SK-N-SH (cell line): ENCODE data around the gene RELN. TPM values are rescaled to one million over a fixed set of nuclear protein-coding genes. Genes with fewer than 3 reads are reported as not detected.

Experiments
- CTCF ChIA-PET: fragments of 300-600, 350-600 bp; formaldehyde crosslinking; extraction: SDS; loops from one replicate; lab custom pipeline; 2021; lab: Yijun Ruan, JAX
- POLR2A ChIA-PET: fragments of 350-600 bp; sonication (Branson Sonifier 250); formaldehyde crosslinking; extraction: SDS; loops from one replicate; lab custom pipeline; 2020; ENCODE audit warnings: antibody characterized with exemption, inconsistent platforms; lab: Yijun Ruan, JAX
- DNase-seq: peaks from one replicate; pipeline ENCODE4 v3.0.0; 2012
- H2AFZ ChIP-seq: fragments of 200-600 bp; sonication (generic); 2 replicates; pipeline ENCODE4 v1.8.1; 2016; ENCODE audit warnings: antibody characterized with exemption, mild to moderate bottlenecking, low read depth
- H3F3A ChIP-seq: fragments of 200-600 bp; sonication (generic); replicated peaks from 2 replicates; pipeline ENCODE3; 2016; ENCODE audit warnings: antibody characterized with exemption, mild to moderate bottlenecking; ENCODE audit not compliant: insufficient read depth
- H3K27ac ChIP-seq, 2 experiments: fragments of 200-500 bp in 1 of 2; fragments of 200-600 bp in 1 of 2; sonication (Bioruptor generic) in 1 of 2; sonication (generic), shearing (Covaris generic) in 1 of 2; 2 replicates each; pipeline versions ENCODE4 v1.5.1 to v1.6.1; 2014 to 2016; ENCODE audit warnings: low read depth in 2 of 2, inconsistent platforms in 1 of 2, low read length in 1 of 2, mild to moderate bottlenecking in 1 of 2, mixed read lengths in 1 of 2
- H3K27me3 ChIP-seq: fragments of 200-600 bp; sonication (generic), shearing (Covaris generic); 2 replicates; pipeline ENCODE4 v1.6.1; 2016; ENCODE audit warnings: mixed run types; ENCODE audit not compliant: insufficient read depth
- H3K36me3 ChIP-seq, 2 experiments: fragments of 200-500 bp in 1 of 2; fragments of 200-600 bp in 1 of 2; sonication (Bioruptor generic) in 1 of 2; sonication (generic) in 1 of 2; replicated peaks in 1 of 2; 2 replicates each; pipeline versions ENCODE3 to v1.5.1; 2014 to 2016; ENCODE audit warnings: low read length in 1 of 2, mild to moderate bottlenecking in 1 of 2; ENCODE audit not compliant: insufficient read depth in 2 of 2, control insufficient read depth in 1 of 2
- H3K4me1 ChIP-seq, 2 experiments: fragments of 200-500 bp in 1 of 2; fragments of 200-600 bp in 1 of 2; sonication (Bioruptor generic) in 1 of 2; sonication (generic), shearing (Covaris generic) in 1 of 2; 2 replicates each; pipeline versions ENCODE4 v1.5.1 to v1.6.1; 2014 to 2016; ENCODE audit warnings: low read depth in 1 of 2, low read length in 1 of 2, mixed run types in 1 of 2; ENCODE audit not compliant: insufficient read depth in 2 of 2, control insufficient read depth in 1 of 2
- H3K4me2 ChIP-seq: fragments of 200-600 bp; sonication (generic), shearing (Covaris generic); 2 replicates; pipeline ENCODE4 v1.6.1; 2017; ENCODE audit warnings: mixed run types
- H3K4me3 ChIP-seq, 2 experiments: fragments of 200-500 bp in 1 of 2; fragments of 200-600 bp in 1 of 2; sonication (Bioruptor generic) in 1 of 2; sonication (generic), shearing (Covaris generic) in 1 of 2; 2 replicates each; pipeline versions ENCODE4 v1.5.1 to v1.8.1; 2014 to 2016; ENCODE audit warnings: low read depth in 2 of 2, inconsistent platforms in 1 of 2, low read length in 1 of 2, mild to moderate bottlenecking in 1 of 2, mixed read lengths in 1 of 2, moderate library complexity in 1 of 2
- H3K79me2 ChIP-seq: fragments of 200-600 bp; sonication (generic); 2 replicates; pipeline ENCODE4 v1.8.1; 2017; ENCODE audit warnings: mild to moderate bottlenecking; ENCODE audit not compliant: insufficient read depth
- H3K9ac ChIP-seq: fragments of 200-600 bp; sonication (generic); 2 replicates; pipeline ENCODE4 v1.6.1; 2017; ENCODE audit warnings: mixed run types
- H3K9me2 ChIP-seq: fragments of 200-600 bp; sonication (generic); 2 replicates; pipeline ENCODE4 v1.6.1; 2017; ENCODE audit warnings: mixed run types
- H3K9me3 ChIP-seq: fragments of 200-600 bp; sonication (generic); 2 replicates; pipeline ENCODE4 v1.6.1; 2017; ENCODE audit warnings: mixed run types, mild to moderate bottlenecking, moderate library complexity
- H4K20me1 ChIP-seq: fragments of 200-600 bp; sonication (generic); 2 replicates; pipeline ENCODE4 v1.6.1; 2017; ENCODE audit warnings: mild to moderate bottlenecking, mixed run types; ENCODE audit not compliant: insufficient read depth
- CTCF ChIP-seq: fragments of 200-600 bp; sonication (generic); IDR thresholded peaks from 2 replicates; pipeline ENCODE4 v1.6.1; 2017; ENCODE audit warnings: antibody characterized with exemption, mild to moderate bottlenecking, moderate library complexity
- FOXM1 ChIP-seq: IDR thresholded peaks from 2 replicates; pipeline ENCODE4 v1.4.0; 2012; ENCODE audit warnings: low read depth, mild to moderate bottlenecking
- GATA2 ChIP-seq: sonication (generic); formaldehyde crosslinking; IDR thresholded peaks from 2 replicates; pipeline ENCODE4 v1.5.0; 2020; ENCODE audit warnings: mild to moderate bottlenecking, missing genetic modification reagents
- MEF2A ChIP-seq: IDR thresholded peaks from 2 replicates; pipeline ENCODE4 v1.4.0; 2012; ENCODE audit warnings: low read depth, borderline replicate concordance
- NFIC ChIP-seq: IDR thresholded peaks from 2 replicates; pipeline ENCODE4 v1.4.0; 2012; ENCODE audit warnings: borderline replicate concordance
- PBX3 ChIP-seq: IDR thresholded peaks from 2 replicates; pipeline ENCODE4; 2012
- POLR2AphosphoS5 ChIP-seq: IDR thresholded peaks from 2 replicates; pipeline ENCODE4 v1.6.1; 2012; ENCODE audit warnings: low read depth, low read length
- RFX5 ChIP-seq: IDR thresholded peaks from 2 replicates; pipeline ENCODE4 v1.6.1; 2012; ENCODE audit warnings: mild to moderate bottlenecking, improper control_type of control experiment, low read length
- RXRA ChIP-seq: IDR thresholded peaks from 2 replicates; pipeline ENCODE4 v1.4.0; 2012; ENCODE audit warnings: low read depth, mild to moderate bottlenecking, borderline replicate concordance
- TEAD4 ChIP-seq: IDR thresholded peaks from 2 replicates; pipeline ENCODE4 v1.4.0; 2012; ENCODE audit warnings: mild to moderate bottlenecking, borderline replicate concordance; ENCODE audit not compliant: insufficient read depth
- YY1 ChIP-seq: IDR thresholded peaks from 2 replicates; pipeline ENCODE4 v1.4.0; 2012; ENCODE audit warnings: low read depth, mild to moderate bottlenecking
- WGBS: methylation state at CpG from one replicate; pipeline ENCODE4 v1.1.6; 2017; ENCODE audit warnings: low lambda C conversion rate; 5-methylcytosine and 5-hydroxymethylcytosine counted together
- polyA plus RNA-seq, 3 experiments: library from polyadenylated mRNA; depleted of rRNA; stranded (reverse); fragments of >200 nt; gene quantifications; 2 replicates each; pipeline ENCODE4 v1.2.3, GENCODE V29; 2012
- TF ChIP-seq, protein P1 (sequence below): IDR thresholded peaks from 2 replicates; pipeline ENCODE4 v1.4.0; 2012; ENCODE audit warnings: low read depth, borderline replicate concordance

Gene RELN
- polyA plus RNA-seq, 1 of the 3 experiments (the other 2 are of a cell fraction) = 0.02 TPM

DNA sequence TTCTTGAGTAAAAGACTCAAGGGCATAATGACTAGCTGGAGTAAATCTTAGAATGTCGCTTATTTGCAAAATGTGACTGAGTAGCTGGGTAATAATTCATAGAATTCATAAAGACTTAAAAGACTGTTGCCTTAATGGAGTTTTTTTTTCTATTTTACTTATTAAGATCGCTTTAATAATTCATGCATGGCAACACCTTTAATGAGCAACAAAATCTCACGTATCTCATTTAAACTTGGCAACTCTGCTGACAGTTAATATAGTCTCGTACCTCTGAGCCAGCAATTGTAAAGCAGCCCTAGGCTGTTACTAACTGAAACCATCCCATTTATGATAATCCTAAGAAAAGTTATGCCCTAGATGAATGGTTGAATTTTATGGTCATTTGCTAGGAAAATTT, 455.7 kb downstream of the RELN start (continued):
- TF ChIP-seq CTCF = no peak

DNA sequence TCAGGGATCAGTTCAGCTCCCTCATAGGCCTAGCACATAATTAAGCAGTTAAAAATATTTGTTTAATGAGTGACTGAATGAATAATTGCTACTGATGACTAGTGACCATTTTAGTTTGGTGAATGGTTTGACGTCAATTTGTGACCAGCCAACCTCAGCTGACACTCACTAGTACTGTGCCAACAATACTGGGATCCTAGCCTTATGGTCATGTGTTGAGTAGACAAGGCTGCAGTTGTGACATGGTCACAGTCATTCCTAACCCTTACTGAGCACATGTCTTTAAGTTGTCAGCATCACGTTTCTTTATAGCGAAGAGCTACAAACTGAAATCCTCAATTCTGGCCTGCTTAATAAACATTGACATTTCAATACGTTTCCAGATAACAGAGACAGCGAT, 456.5 kb downstream of the RELN start:
- no peak overlapping the region for H3K27ac ChIP-seq
- DNase-seq = no peak
- CTCF ChIA-PET = interaction anchor here (0.9 to 2.4 kb wide), 5 partner anchors 9 to 1316 kb away, joined by 3 to 13 read pairs (median 5); partner anchors contain the start of gene SLC26A5
- no peaks in the 10 kb centered on the region for H3F3A ChIP-seq
- H3K4me2 ChIP-seq = no peak overlapping the region
- H3K36me3 ChIP-seq = no peaks in the 10 kb centered on the region
- H3K9me2 ChIP-seq = no peaks in the 10 kb centered on the region
- H3K4me1 ChIP-seq = no peaks in the 10 kb centered on the region; a peak in 1 of 4 replicates
- no peak overlapping the region for H2AFZ ChIP-seq
- H3K79me2 ChIP-seq = no peaks in the 10 kb centered on the region
- H3K9ac ChIP-seq = no peak overlapping the region
- H3K27me3 ChIP-seq = no peaks in the 10 kb centered on the region
- H3K4me3 ChIP-seq = no peak overlapping the region
- TF ChIP-seq PBX3 = no peak
- no peak for TF ChIP-seq RFX5
- TF ChIP-seq, protein P1, sequence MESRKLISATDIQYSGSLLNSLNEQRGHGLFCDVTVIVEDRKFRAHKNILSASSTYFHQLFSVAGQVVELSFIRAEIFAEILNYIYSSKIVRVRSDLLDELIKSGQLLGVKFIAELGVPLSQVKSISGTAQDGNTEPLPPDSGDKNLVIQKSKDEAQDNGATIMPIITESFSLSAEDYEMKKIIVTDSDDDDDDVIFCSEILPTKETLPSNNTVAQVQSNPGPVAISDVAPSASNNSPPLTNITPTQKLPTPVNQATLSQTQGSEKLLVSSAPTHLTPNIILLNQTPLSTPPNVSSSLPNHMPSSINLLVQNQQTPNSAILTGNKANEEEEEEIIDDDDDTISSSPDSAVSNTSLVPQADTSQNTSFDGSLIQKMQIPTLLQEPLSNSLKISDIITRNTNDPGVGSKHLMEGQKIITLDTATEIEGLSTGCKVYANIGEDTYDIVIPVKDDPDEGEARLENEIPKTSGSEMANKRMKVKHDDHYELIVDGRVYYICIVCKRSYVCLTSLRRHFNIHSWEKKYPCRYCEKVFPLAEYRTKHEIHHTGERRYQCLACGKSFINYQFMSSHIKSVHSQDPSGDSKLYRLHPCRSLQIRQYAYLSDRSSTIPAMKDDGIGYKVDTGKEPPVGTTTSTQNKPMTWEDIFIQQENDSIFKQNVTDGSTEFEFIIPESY = no peak
- no peak for TF ChIP-seq TEAD4
- TF ChIP-seq MEF2A = no peak
- TF ChIP-seq RXRA = no peak
- TF ChIP-seq POLR2AphosphoS5 = no peak
- H4K20me1 ChIP-seq = no peaks in the 10 kb centered on the region
- POLR2A ChIA-PET = no interaction called here
- WGBS = 53% methylated on average over 5 of the region's 5 CpGs
- no peaks in the 10 kb centered on the region for H3K9me3 ChIP-seq

- Histone ChIP-seq H3F3A (no peaks in the 10 kb centered on the region), H3K9me2 (no peaks in the 10 kb centered on the region), H2AFZ (no peak overlapping the region), H3K27ac (no peak overlapping the region), H3K4me1 (peaks cover 0 to 5% of the 10 kb centered on the region in 2 experiments; a peak in 1 of 4 replicates), H3K36me3 (no peaks in the 10 kb centered on the region), H3K9me3 (no peaks in the 10 kb centered on the region), H3K9ac (no peak overlapping the region), H3K79me2 (no peaks in the 10 kb centered on the region), H3K4me2 (no peak overlapping the region), H3K4me3 (no peak overlapping the region), H3K27me3 (no peaks in the 10 kb centered on the region)
- POLR2A ChIA-PET = no interaction called here
- 21% methylated on average over 2 of the region's 2 CpGs for WGBS
- TF ChIP-seq GATA2 (no peak), PBX3 (no peak), YY1 (no peak), FOXM1 (no peak), NFIC (no peak)
- TF ChIP-seq, all 33 proteins: peak for 0
- no peak for DNase-seq
- no peaks in the 10 kb centered on the region for H4K20me1 ChIP-seq
- CTCF ChIA-PET = interaction anchor here (1.0 to 1.8 kb wide), 4 partner anchors 578 to 740 kb away, joined by 3 to 4 read pairs (median 4); no protein-coding TSS in a partner anchor
These were observed 461.3 kb downstream of the RELN start for GRCh38 chr7:103528152-103528551.
